GM18873 (cell line): ENCODE results near the gene SLAMF9.

Source experiments
- ATAC-seq: cut with Tn5 transposase; IDR thresholded peaks from one replicate; pipeline ENCODE4 v1.9.1; 2021; ENCODE audit warnings: mild to moderate bottlenecking, moderate library complexity, moderate number of reproducible peaks; ENCODE audit not compliant: unreplicated experiment, low FRiP score

Gene SLAMF9

DNA sequence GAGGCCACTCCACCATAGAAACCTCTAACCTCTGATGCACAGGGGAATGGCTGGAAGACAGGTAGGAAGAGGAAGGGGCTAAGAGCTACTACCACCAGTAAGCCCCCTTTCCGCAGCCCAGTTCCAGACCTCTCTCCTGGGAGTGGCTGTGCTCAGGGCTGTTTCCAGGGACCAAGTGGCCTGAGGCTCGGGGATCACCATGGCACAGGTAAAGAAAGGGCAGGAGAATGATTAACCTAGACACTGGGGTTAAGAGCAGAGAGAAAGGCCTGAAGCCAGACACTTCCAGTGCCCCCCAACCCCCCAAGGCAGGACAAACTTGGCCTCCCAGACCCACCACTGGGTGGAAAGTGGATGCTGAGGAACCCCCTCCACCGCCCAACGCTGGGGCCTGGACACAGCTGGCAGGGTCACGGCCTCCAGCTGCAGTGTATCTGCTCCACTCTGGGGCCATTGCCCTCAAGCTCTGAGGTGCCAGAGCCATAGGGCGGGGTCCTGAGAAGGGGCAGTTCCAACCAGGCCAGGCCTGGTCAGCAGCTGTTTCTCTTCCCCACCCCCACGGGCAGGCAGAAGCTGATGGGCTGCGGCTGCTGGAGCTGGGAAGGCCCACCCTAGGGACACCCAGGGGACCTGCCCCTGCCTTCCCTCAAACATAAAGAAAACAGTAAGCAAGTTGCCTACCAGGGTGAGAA is 31.4 kb downstream of the SLAMF9 start:
- no peak for ATAC-seq

DNA sequence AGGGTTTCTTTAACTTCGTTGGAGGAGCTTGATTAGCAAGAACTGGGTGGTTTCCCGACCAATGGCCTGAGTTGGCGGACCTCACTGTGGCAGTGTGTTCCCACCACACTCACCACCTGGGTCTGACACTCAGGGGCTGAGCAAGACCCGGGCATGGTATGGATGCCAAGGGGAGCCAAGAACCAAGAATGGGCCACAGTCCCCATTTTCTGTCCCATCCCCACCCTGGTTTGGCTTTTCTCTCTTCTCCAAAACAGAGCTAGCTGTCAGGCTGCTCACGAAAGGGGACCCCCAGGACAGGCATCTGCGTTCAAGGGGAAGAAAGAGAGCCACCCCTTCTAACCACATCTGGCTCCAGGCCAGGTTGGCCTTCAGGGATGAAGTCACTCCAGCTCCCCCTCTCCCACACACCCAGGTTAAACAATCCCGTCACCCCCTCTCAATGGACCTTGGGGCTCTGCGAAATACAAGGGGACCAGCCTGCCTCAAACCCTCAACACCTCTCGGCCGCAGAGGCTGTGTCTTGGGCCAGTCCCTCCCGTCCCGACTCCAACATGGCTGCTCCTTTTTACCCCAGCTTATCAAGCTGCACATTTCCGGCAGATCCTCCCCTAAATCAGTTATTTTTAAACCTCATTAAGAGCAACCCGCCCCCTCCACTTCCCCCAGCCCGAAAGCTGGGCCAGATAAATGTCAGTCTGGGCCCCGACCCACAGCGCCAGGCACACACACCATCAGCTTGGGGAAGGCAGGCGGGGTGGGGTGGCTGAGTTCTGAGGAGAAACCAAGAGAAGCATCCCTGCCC is 32.1 kb downstream of the SLAMF9 start:
- ATAC-seq: no peak

DNA sequence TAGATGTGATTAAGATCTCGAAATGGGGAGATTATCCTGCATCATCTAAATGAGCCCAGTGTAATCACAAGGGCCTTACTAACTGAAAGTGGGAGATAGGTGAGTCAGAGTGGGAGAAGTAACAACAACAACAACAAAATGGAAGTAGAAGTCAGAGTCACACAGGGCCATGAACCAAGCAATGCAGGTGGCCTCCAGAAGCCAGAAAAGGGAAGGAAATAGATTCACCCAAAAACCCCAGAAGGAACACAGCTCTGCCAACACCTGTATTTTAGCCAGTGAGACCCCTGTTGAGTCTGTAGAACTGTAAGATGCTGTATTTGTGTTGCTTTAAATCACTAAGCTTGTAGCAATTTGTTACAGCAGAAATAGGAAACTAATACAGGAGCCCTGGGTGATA is 32.8 kb downstream of the SLAMF9 start:
- peak; percentile 35 for ATAC-seq

DNA sequence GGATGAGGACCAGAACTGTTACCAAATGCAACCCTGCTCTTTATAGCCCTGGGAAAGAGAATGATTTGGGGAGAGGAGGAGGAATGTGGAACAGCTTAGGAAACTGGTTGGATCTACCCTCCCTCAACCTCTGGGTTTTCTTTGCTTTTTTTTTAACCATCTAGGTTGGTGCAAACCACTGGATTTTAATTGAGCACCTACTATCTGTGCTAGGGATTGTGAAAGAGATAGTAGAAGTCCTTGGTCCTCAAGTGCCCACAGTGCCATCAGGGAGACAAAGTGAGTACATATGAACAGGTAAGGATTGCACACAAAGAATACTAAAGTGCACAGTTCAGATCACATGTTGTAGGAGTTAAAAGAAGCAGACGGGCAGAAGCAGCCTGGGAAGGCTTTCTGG is 33.4 kb downstream of the SLAMF9 start:
- ATAC-seq: no peak

DNA sequence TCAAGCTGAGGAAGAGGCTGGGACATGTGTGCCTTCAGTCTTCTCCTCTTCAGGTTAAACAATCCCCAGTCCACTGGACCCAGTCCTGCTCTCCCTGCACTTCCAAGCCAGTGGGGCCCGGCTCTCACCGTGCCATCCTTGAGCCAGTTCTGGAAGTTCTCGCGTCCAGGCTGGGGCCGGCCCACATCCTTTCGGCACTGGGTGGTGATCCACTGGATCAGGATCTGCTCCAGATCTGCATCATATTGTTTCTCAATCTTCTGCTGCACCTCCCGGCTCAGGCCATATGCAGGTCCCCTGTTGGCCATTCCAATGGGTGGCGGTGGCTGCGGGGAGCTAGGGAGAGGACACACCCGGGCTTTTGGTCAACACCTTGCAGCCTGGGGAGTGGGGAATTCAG is 33.8 kb downstream of the SLAMF9 start:
- ATAC-seq: no peak

DNA sequence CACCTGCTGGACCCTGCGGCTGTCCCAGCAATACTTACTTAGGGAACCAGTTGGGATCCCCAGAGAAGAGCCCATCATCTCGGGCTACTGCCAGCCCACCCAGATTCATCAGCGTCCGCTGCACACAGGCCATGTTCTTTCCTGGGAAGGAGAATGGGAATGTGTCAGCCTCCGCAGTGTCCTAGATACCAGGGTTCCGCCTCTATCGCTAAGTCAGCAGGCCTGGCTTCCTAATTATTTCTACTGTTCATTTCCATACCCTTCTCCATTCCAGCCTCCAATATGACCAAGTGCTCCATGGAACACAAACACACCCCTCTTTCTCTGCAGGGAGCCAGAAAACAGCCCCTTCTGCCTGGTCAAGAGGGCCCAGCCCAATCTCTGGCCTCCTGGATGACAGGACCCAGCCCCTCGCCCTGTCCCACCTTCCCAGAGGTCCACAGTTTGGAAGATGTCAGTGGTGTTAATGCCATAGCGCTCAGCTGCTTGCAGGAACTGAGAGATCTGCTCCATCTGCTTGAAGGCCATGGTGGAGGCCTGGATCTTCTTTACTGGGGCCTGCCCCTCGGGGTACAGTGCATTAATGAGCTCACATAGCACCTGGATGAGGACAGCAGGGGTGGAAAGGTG is 34.7 kb downstream of the SLAMF9 start:
- ATAC-seq: no peak

DNA sequence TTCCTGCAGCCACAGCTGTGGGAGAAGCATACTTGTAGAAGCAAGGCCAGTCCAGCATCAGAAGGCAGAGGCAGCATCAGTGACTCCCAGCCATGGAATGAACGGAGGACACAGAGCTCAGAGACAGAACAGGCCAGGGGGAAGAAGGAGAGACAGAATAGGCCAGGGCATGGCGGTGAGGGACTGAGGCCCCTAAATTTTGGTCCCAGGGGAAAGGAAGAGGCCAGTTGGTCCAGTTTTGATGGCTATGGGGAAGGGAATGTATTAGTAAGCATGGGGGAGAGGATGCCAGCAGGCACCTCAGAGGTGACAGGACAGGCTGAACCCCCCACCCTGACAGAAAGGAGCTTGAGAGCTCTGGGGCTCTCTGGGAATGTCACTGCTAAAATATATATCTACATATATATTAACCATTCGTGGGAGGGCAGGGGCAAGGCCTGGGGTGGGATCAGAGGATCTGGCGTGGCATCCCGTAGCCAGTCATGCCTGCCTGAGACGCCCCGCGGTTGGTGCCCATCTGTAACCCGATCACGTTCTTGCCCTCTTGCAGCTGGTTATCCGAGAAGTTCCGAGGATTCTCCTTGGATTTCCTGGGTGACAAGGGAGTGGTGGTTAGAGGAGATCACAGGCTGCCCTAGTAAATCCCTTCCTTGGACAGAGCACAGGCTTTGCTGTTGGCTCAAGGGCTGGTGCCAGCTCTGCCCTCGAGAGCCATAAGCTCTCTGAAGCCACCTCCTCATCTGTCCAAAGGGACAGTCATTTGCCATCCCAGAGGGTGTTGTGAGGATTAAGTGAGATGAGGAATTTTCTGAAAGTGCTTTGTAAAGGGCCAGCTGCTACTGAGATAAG is 35.5 kb downstream of the SLAMF9 start:
- no peak for ATAC-seq

DNA sequence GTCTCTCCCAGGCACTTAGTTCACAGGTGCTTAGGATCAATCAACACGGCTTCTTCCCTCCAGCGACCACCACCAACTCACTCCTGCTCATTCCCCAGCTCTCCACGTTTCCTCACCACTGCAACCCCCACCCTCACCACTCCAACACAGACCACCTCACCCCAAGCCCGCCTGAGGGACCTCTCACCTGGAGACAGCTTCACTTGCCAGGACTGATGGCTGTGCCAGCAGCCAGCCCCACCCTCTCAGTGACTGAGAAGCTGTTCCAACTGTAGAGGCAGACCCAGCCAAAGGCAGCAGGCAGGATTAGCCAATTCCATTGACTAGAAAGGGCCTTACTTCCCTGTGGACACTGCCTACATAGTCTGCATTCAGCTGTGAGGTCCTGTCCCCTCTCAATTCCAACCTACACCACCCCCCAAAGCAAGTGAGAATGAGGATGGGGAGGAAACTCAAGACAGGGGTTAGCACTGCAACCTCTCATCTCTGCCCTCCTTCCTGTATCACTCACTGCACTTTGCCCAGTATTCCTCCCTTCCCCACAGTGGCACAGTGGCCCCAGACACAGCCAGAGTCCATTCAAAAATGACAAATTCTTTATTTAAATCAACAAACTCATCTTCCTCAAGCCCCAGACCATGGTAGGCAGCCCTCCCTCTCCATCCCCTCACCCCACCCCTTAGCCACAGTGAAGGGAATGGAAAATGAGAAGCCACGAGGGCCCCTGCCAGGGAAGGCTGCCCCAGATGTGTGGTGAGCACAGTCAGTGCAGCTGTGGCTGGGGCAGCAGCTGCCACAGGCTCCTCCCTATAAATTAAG is 36.3 kb downstream of the SLAMF9 start:
- no peak for ATAC-seq

DNA sequence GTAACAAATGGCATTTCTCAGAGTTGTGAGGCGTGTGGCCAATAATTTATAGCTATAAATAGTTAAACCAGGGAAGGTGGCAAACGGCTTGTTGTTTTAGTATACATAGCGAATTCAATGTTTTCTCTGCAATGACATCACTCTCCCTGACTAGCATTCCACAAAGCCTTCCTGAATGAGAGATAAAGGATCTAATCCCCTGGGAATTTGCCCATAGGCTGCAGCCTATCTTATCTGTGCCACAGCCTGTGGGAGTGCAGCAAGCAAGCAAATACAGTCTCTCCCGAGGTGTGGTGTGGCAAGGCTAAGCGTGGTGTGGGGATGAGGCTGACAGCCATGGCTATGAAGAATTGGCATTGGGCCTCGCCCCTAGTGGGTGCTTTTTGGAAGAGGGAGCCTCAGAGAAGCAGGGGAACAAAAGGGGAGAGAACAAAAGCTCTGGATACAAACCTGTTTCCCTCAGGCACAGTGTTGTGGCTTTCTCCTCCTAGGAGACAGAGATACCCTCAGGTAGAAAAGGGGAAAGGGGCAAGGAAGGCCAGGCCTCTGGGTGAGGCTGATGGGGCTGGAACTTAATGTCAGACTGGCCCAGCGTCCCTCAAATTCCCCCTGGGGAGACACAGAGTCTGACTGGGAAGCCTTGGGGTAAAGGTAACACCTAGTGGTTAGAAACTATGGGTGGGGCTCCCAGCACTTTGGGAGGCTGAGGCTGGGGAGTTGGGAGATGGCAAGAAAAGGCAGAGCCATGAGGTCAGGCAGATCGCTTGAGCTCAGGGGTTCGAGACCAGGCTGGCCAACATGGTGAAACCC is 37.6 kb downstream of the SLAMF9 start:
- no peak for ATAC-seq

DNA sequence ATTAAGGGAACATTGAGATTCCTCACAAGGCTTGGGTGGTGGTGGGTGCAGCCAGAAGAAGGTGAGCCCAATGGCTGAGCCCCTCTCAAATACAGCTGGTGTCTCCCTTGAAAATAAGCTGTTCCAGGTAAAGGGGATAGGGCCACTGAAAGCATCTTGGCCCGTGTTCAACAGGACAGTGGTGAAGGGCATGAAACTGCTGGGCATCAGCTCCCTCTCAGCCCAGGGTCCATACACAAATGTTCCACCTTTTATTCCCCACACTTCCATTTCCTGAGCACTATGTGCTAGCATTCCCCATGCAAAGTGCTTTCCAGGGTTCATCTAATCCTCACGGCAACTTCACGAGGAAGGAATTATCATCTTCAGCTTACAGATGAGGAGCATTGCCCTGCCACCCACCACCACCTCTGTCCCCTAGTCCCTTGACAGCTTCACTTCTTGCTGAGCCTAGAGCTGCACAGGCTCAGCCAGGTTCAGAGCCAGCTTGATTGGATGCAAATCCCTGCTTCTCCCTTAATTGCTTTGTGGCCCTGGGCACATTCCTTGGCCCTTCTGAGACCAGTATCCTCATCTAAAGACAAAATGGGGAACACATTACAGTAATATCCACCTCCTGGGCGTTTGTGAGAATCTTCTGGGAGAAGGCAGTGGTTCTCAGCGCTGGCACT is 38.3 kb downstream of the SLAMF9 start:
- ATAC-seq: no peak

DNA sequence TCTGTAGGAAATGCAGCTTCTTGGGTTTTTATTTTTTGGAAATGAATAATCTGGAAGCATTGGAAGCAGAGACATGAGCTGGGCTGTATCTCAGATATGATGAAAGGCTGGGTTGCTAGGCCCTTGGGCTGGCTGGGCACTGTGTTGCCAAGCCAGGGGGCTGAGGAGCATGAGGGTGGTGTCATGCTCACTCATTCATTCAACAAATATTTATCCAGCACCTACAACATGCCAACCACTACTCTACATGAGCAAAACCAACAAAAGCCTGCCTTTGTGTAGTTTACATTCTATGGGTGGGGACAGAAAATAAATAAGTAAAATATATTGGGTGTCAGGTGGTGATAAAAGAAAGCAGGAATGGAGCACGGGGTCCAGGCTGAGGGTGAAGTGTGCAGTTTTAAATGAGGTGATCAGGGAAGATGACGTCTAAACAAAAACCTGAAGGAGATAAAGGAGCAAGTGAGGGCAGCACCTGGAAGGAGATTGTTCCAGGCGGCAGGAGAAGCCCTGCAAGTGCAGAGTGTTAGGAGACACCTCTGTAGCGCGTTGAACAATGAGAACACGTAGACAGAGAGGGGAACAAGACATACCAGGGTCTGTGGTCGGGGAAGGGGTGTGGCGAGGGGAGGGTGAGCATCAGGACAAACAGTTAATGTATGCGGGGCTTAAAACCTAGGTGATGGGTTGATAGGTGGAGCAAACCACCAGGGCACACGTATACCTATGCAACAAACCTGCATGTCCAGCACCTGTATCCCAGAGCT is 39.6 kb downstream of the SLAMF9 start:
- ATAC-seq: no peak

DNA sequence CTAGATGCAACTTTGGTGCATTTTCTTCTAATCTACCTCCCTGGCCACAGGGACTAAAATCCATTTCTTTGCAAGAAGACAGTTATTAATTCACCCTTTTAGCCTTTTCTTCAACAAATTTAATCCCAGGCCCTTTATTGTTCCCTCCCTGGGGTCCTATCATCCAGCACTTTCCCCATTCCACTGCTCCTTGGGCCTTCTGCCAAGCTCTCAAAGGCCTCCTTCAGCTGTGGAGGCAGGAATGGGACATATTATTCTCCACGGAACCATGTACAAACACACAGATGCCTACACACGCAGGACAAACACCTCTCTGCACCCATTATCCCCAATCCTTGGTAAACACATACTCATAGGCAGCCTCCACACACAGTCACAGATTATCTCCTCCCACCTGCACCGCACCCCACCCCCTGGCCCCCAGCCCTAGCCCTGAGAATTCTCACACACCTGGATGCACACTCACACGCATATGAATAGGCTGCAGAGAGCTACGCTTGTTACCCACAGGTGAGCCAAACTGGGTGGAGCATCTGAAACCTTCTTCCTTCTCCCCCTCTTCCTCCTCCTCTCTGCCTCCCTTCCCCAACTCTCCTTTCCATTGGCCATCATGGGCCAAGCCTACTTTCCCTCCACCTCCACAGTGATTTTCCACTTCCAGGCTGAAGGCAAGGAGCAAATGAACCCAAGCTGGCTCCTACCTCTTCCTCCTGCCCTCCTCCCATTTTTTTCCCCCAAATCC is 40.4 kb downstream of the SLAMF9 start:
- no peak for ATAC-seq

DNA sequence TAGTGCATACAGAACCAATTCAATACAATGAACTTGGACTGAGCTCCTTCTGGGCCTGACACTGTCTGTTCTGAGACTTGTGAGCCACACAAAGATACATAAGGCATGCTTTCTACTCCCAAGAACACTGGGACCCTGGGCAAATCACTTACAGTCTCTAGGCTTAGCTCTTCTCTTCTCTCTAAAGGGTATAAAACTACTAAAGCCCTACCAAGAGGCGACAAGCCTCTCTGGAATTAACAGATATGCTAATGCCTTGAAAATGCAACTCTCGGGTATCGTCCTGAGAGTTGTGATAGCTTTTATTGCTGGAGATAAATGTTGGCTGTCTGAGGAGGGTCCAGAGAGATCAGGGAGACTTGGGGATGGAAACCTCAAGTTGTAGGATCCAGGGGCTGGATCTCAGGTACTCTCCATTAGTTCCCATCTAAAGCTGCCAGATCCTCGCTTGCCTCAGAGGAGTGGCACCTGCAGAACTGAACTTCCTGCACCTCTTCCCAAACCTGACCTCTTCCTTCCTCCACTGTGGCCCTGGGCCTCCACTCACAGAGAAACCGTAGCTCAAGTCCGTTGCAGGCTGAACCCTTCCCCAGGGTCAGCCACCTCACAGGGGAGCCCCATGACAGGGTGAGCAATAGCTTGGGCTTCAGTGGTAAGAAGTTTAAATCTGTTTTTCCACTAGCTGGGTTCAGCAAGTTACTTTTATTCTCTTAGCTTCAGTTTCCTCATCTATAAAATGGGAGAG is 42.5 kb downstream of the SLAMF9 start:
- ATAC-seq: no peak

DNA sequence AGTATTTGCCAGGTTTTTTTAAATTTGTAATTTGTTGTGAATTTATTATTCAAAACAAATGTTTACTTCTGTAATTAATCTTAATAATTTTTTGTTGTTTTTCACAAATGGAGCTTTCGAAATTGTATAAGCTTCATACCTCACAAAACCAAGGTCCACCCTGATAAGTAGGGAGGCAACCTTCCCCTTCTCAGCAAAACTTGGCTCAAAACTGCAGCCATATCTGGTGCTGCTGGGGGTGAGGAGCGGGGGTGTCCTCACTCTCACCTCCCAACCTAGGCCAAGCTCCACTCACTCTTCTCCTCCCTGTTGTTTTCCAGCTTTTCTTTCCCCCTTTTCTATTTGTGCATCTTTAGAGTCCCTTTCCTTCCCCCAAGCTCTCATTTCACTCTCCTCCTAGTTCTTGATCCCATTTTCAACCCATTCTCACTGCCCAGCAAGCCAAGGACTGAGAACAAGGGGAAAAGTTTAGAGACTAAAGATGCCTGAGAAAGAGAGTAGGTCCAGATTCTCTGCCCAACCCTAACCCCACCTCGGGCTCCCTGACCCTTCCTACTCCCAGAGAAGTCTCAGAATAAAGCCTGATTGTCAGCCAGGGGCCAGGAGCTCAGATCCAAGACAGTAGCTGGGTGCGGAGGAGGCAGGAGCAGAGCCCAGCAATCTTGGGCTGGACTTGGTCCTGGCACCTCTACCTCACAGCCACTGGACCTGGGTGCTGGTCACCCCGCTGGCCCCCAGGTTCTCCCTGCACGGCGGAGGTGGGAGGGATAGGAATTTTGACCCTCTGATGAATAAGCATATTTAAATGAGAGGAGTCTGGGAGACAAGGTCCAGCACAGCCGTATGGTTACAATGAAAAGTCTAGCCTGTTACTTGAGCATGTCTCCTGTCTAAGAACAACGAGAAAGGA is 45.8 kb downstream of the SLAMF9 start:
- no peak for ATAC-seq

DNA sequence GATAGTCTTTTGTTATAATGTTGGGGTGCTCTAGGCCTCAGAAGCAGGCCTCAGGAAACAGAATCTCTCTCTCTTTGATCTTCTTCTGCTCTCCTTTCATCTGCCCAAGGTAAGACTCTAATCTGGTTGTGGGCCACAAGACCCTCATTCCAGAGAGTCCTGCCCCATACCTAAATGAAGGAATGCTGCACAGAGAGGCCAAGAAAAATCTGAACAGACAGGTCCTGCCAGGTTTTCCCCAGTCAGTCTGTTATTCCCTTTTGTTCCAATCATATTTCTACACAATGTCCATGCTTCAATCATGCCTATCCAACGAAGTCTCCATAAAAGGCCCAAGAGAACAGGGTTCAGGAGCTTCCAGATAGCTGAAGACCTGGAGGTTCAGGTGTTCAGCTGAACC is 47.1 kb downstream of the SLAMF9 start:
- ATAC-seq: no peak
